Gastrocnemius medialis (tissue), 4 donors: ENCODE results near the gene ARHGEF10L. TPM values are rescaled to one million over a fixed set of nuclear protein-coding genes. Genes with fewer than 3 reads are reported as not detected.

Experiments
- ATAC-seq, 2 donors: fragments of 150-250 bp; one replicate each; pipeline ENCODE4 v1.9.1; 2016
- DNase-seq, 2 donors: peaks; one replicate each; pipeline ENCODE4 v3.0.0-alpha.2; 2019
- H3K27ac ChIP-seq, 4 donors: fragments of 200-600 bp; sonication (generic); 1 replicate in 1 of 4; 2 replicates in 3 of 4; pipeline ENCODE4 v1.5.1; 2016 to 2018; ENCODE audit warnings: mild to moderate bottlenecking in 2 of 4, moderate library complexity in 1 of 4
- H3K27me3 ChIP-seq, 3 donors: fragments of 200-600 bp; sonication (generic) in 2 of 3; 1 replicate in 1 of 3; 2 replicates in 2 of 3; pipeline versions ENCODE4 v1.5.1 to v1.6.0; 2016 to 2019; ENCODE audit warnings: mild to moderate bottlenecking in 1 of 3, moderate library complexity in 1 of 3
- H3K36me3 ChIP-seq, 2 donors: fragments of 200-600 bp; sonication (generic) in 1 of 2; one replicate each; pipeline ENCODE4 v1.5.1; 2017 to 2018
- H3K4me1 ChIP-seq, 2 donors: fragments of 200-600 bp; sonication (generic) in 1 of 2; one replicate each; pipeline ENCODE4 v1.5.1; 2016 to 2017; ENCODE audit warnings: mild to moderate bottlenecking in 2 of 2
- H3K4me3 ChIP-seq, 4 donors: fragments of 200-600 bp; sonication (generic) in 3 of 4; 1 replicate in 1 of 4; 2 replicates in 3 of 4; pipeline ENCODE4 v1.5.1; 2016 to 2019; ENCODE audit warnings: mild to moderate bottlenecking in 2 of 4
- H3K9me3 ChIP-seq, 3 donors: fragments of 200-600 bp; sonication (generic) in 2 of 3; 1 replicate in 1 of 3; 2 replicates in 2 of 3; pipeline ENCODE4 v1.5.1; 2016 to 2019
- CTCF ChIP-seq, 5 experiments: fragments of 450-650 bp in 3 of 5; fragments of 200-600 bp in 2 of 5; sonication (generic) in 2 of 5; IDR thresholded peaks in 4 of 5; conservative IDR thresholded peaks in 1 of 5; 1 replicate in 4 of 5; 2 replicates in 1 of 5; pipeline ENCODE4 v1.5.1; 2016 to 2019; ENCODE audit warnings: antibody characterized with exemption in 5 of 5, mild to moderate bottlenecking in 3 of 5, moderate library complexity in 3 of 5
- POLR2A ChIP-seq, 2 donors: fragments of 450-650 bp; IDR thresholded peaks; one replicate each; pipeline ENCODE4 v1.6.1; 2017; ENCODE audit warnings: antibody characterized with exemption in 2 of 2, mild to moderate bottlenecking in 2 of 2, moderate library complexity in 2 of 2
- in situ Hi-C, 4 donors: fragments of 200-750 bp; cut with MboI; loops; one replicate each; pipeline versions ENCODE4 v1.15.0 to v1.8.0; 2017; ENCODE audit warnings: low sequenced_read_pairs in 4 of 4
- intact Hi-C: fragments of 100-400 bp; cut with DNase I; formaldehyde crosslinking; loops from one replicate; pipeline ENCODE4 v1.15.1; 2023; ENCODE audit warnings: low total_unique reads
- total RNA-seq, 4 donors: library from RNA; depleted of rRNA; stranded (reverse); fragments of >200 nt; gene quantifications; one replicate each; pipeline versions ENCODE4 v1.1.0 to v1.2.3, GENCODE V29; 2016

ARHGEF10L gene
- total RNA-seq, 4 donors from 2014 or later, result 21.2 to 111 (median 73.8) TPM

DNA sequence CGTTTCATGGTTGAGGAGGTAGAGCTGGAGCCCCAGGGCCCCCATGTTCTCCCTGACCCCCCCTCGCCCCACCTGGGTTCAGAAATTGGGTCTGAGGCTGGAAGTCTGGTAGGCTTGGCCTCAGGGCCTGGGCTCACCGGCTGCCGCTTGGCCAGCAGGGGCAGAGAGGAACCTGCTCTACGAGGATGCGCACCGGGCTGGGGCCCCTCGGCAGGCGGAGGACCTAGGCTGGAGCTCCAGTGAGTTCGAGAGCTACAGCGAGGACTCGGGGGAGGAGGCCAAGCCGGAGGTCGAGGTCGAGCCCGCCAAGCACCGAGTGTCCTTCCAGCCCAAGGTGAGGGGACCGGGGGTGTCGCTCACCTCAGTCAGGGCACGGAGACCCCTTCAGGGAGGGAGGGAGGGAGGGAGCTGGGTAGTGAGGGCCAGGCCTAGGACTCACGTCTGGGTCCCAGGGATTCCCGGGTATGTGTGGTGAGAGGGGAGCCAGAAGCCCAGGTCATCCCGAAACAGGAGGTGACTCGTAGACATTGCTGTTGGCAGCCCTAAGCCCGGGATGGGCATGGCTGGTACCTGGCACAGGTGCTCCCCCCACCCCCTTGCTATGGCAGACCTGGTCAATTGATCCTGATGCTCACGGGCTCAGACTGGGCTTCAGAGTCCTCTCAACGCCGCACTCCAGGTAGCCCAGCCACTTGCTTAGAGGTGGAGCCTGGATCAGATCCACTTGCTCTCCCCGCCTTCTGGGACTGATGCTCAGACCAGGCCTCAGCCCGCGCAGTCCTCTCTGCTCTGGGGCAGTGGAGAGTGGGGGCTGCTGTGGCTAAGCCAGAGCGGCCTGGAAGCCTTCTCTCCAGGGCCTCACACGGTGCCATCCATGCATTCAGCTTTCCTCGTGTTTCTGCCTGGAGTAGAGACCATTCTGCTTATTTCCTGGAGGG lies 68.4 kb downstream of the ARHGEF10L start:
- Histone ChIP-seq H3K4me3 (no peak overlapping the region), H3K36me3 (no peaks in the 10 kb centered on the region), H3K27me3 (no peaks in the 10 kb centered on the region), H3K4me1 (peaks cover 11 to 13% of the 10 kb centered on the region in 2 donors), H3K9me3 (no peaks in the 10 kb centered on the region), H3K27ac (no peak overlapping the region)
- in situ Hi-C loops (loop anchor here (5.0 to 10.0 kb wide), 4 partner anchors 63 to 186 kb away; no protein-coding TSS in a partner anchor), intact Hi-C loops (loop anchor here (2.0 to 5.0 kb wide), 2 partner anchors 113 to 186 kb away; no protein-coding TSS in a partner anchor)
- TF ChIP-seq POLR2A (IDR thresholded peaks at IDR 0.05), result no peak
- no peak for TF ChIP-seq CTCF (IDR thresholded peaks at IDR 0.05 in 4 of 5, conservative IDR thresholded peaks at IDR 0.05 in 1 of 5)
- DNase-seq (no peak), ATAC-seq (no peak)

DNA sequence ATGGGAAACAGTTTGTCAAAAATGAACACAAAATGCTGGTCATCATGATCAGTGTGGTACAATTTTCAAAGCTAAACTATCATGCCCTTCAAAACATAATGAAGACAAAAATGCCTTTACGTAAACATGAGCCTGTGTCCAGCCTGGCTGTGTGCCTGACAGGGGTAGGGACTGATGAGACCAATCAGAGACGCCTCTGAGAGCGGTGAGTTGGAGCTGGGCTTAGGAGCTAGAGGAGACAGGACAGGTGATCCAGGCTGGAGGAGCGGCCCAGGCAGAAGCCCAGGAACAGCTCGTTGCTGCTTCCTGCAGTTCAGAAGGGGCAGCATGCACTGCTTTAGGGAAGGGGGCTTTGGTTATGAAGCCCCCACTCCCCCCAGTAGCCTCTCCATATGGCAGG lies 70.0 kb downstream of the ARHGEF10L start:
- H3K36me3 ChIP-seq, result no peaks in the 10 kb centered on the region
- DNase-seq, result no peak
- peaks cover 11 to 13% of the 10 kb centered on the region in 2 donors for H3K4me1 ChIP-seq
- no peaks in the 10 kb centered on the region for H3K27me3 ChIP-seq
- H3K9me3 ChIP-seq, result no peaks in the 10 kb centered on the region
- ATAC-seq, result no peak
- H3K27ac ChIP-seq, result no peak overlapping the region
- TF ChIP-seq CTCF (IDR thresholded peaks at IDR 0.05 in 4 of 5, conservative IDR thresholded peaks at IDR 0.05 in 1 of 5), result no peak
- TF ChIP-seq POLR2A (IDR thresholded peaks at IDR 0.05), result no peak
- intact Hi-C loops, result loop anchor here (5.0 kb wide), 1 partner anchor 187 kb away; no protein-coding TSS in a partner anchor
- in situ Hi-C loops, result loop anchor here (5.0 to 10.0 kb wide), 4 partner anchors 65 to 187 kb away; no protein-coding TSS in a partner anchor
- no peak overlapping the region for H3K4me3 ChIP-seq

- DNase-seq (no peak), ATAC-seq (no peak)
- Histone ChIP-seq H3K36me3 (no peaks in the 10 kb centered on the region), H3K4me3 (no peak overlapping the region), H3K27ac (no peak overlapping the region), H3K9me3 (no peaks in the 10 kb centered on the region), H3K27me3 (no peaks in the 10 kb centered on the region), H3K4me1 (peaks cover 10 to 13% of the 10 kb centered on the region in 2 donors)
- in situ Hi-C loops, result no loop called here
- intact Hi-C loops, result no loop called here
- TF ChIP-seq CTCF (IDR thresholded peaks at IDR 0.05 in 4 of 5, conservative IDR thresholded peaks at IDR 0.05 in 1 of 5) (no peak), POLR2A (IDR thresholded peaks at IDR 0.05) (no peak)
Observed at GRCh38 chr1:17610085-17610484, 70.6 kb downstream of the ARHGEF10L start.

DNA sequence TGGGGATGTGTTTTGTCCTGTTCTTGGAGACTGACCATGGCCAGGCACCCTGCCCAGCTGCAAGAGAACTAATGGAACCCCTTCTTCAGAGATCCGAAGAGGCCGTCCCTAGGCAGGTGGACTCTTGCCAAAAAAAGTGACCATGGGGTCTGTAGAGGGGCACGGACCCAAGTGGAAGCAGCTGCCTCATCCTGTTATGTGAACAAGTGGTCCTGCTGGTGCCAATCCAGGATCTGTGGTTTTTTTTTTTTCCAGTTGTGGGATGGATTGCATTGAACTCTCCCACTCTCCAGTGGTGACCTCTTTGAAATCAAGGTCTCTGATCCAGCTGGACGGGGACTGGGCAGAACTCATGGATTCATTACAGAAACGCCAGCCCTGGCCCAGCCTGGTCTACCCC lies 71.2 kb downstream of the ARHGEF10L start:
- no peak overlapping the region for H3K4me3 ChIP-seq
- no peaks in the 10 kb centered on the region for H3K27me3 ChIP-seq
- intact Hi-C loops (no loop called here), in situ Hi-C loops (no loop called here)
- TF ChIP-seq POLR2A (IDR thresholded peaks at IDR 0.05) (no peak), CTCF (IDR thresholded peaks at IDR 0.05 in 4 of 5, conservative IDR thresholded peaks at IDR 0.05 in 1 of 5) (no peak)
- no peak for ATAC-seq
- DNase-seq, result no peak
- H3K4me1 ChIP-seq, result peaks cover 6 to 10% of the 10 kb centered on the region in 2 donors
- H3K27ac ChIP-seq, result no peak overlapping the region
- no peaks in the 10 kb centered on the region for H3K36me3 ChIP-seq
- no peaks in the 10 kb centered on the region for H3K9me3 ChIP-seq
